ENCODE measurements around the gene ZNF844.
"Not testable (repeated sequence)": the region's sequence is repeated elsewhere in the genome, so short reads cannot be mapped to it uniquely, and the experiment has no call there.

ZNF844 gene

GRCh38 chr19:12092956-12093355 lies 28.4 kb downstream of the ZNF844 start:
- no peak for DNase-seq

GRCh38 chr19:12093777-12094176 lies 29.2 kb downstream of the ZNF844 start:
- no peak for DNase-seq

- DNase-seq, result no peak
Observed at GRCh38 chr19:12095111-12095790, 30.7 kb downstream of the ZNF844 start.

GRCh38 chr19:12098040-12098439 lies 33.5 kb downstream of the ZNF844 start:
- no peak for DNase-seq

GRCh38 chr19:12103909-12104308 lies 39.4 kb downstream of the ZNF844 start:
- DNase-seq, result not testable (repeated sequence)

GRCh38 chr19:12111176-12111575 lies 46.6 kb downstream of the ZNF844 start:
- DNase-seq, result no peak

GRCh38 chr19:12111943-12112637 lies 47.6 kb downstream of the ZNF844 start:
- DNase-seq, result no peak

GRCh38 chr19:12112701-12113100 lies 48.2 kb downstream of the ZNF844 start:
- no peak for DNase-seq

GRCh38 chr19:12113121-12113520 lies 48.6 kb downstream of the ZNF844 start:
- no peak for DNase-seq

- no peak for DNase-seq
Observed at GRCh38 chr19:12117201-12117970, 52.9 kb downstream of the ZNF844 start.

GRCh38 chr19:12126707-12127106 lies 62.2 kb downstream of the ZNF844 start:
- no peak for DNase-seq
